GM12891 (cell line): ENCODE data around the gene TEX54.

Source experiments
- PAX5 ChIP-seq: IDR thresholded peaks from 2 replicates; pipeline ENCODE4 v1.6.1; 2011; ENCODE audit warnings: low read length, moderate library complexity, mild to moderate bottlenecking; ENCODE audit not compliant: insufficient read depth, severe bottlenecking
- POLR2A ChIP-seq: IDR thresholded peaks from 2 replicates; pipeline ENCODE4 v1.6.1; 2011; ENCODE audit warnings: low read depth, low read length, control low read depth
- POLR2AphosphoS5 ChIP-seq: IDR thresholded peaks from 2 replicates; pipeline ENCODE4 v1.6.1; 2011; ENCODE audit warnings: low read depth, low read length, control low read depth
- SPI1 ChIP-seq: IDR thresholded peaks from 2 replicates; pipeline ENCODE4 v1.6.1; 2011; ENCODE audit warnings: low read depth, low read length, control low read depth
- TAF1 ChIP-seq: IDR thresholded peaks from 2 replicates; pipeline ENCODE4 v1.6.1; 2011; ENCODE audit warnings: low read depth, low read length, control low read depth

DNA sequence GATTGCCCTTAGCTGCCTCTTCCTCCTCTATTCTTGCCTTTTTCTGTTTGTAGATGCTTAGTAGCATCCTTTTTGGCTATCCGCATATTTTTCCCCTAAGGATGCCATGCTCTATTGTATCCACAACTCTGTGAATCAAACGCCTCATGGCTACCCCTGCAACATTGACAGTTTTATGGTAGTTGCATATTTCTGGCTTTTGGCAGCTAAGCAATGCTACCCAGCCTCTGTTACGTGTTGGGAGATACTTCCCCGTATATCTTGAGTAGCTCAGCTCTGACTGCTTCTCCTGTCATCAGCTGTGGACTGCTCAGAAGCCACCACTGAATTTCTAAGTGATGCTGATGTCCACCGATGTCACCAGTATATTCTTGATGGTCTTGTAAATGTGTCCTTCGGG lies 33.0 kb upstream of the TEX54 start:
- TF ChIP-seq TAF1 (no peak), POLR2A (no peak), POLR2AphosphoS5 (no peak), SPI1 (no peak), PAX5 (no peak)
